OCI-LY1 (cell line): ENCODE measurements around the gene PALB2.

Experiments used
- H2AFZ ChIP-seq: fragments of 200-600 bp; sonication (generic), shearing (Covaris generic); 2 replicates; pipeline ENCODE4 v1.6.0; 2014; ENCODE audit warnings: antibody characterized with exemption, mild to moderate bottlenecking, low read length
- H3F3A ChIP-seq: fragments of 200-600 bp; sonication (generic), shearing (Covaris generic); 2 replicates; pipeline ENCODE4 v1.6.0; 2014; ENCODE audit warnings: mild to moderate bottlenecking, antibody characterized with exemption, low read length, moderate library complexity; ENCODE audit not compliant: insufficient read depth
- H3K27ac ChIP-seq: fragments of 200-600 bp; sonication (generic); 2 replicates; pipeline ENCODE4 v1.5.1; 2014; ENCODE audit warnings: low read length, mixed run types, mild to moderate bottlenecking, low read depth; ENCODE audit not compliant: poor library complexity, severe bottlenecking
- H3K27me3 ChIP-seq: fragments of 200-600 bp; sonication (generic); 2 replicates; pipeline ENCODE4 v1.6.0; 2014; ENCODE audit warnings: antibody characterized with exemption, mild to moderate bottlenecking, low read length, moderate library complexity; ENCODE audit not compliant: insufficient read depth
- H3K36me3 ChIP-seq: fragments of 200-600 bp; sonication (generic); 2 replicates; pipeline ENCODE4 v1.6.1; 2014; ENCODE audit warnings: mild to moderate bottlenecking, antibody characterized with exemption, low read length, moderate library complexity, mixed read lengths; ENCODE audit not compliant: insufficient read depth
- H3K4me1 ChIP-seq: fragments of 200-600 bp; sonication (generic); 2 replicates; pipeline ENCODE4 v1.5.1; 2014; ENCODE audit warnings: mild to moderate bottlenecking, low read length, moderate library complexity; ENCODE audit not compliant: insufficient read depth, severe bottlenecking
- H3K4me2 ChIP-seq: fragments of 200-600 bp; sonication (generic), shearing (Covaris generic); 2 replicates; pipeline ENCODE4 v1.6.1; 2014; ENCODE audit warnings: low read length
- H3K4me3 ChIP-seq: fragments of 200-600 bp; sonication (generic); 2 replicates; pipeline ENCODE4 v1.5.1; 2014; ENCODE audit warnings: low read length, low read depth, mild to moderate bottlenecking, mixed read lengths; ENCODE audit not compliant: poor library complexity, severe bottlenecking
- H3K79me2 ChIP-seq: fragments of 200-600 bp; shearing (Covaris generic); 2 replicates; pipeline ENCODE4 v1.6.1; 2016; ENCODE audit warnings: mixed run types, low read length, mixed read lengths; ENCODE audit not compliant: insufficient read depth
- H3K9ac ChIP-seq: fragments of 200-600 bp; sonication (generic), shearing (Covaris generic); 2 replicates; pipeline ENCODE4 v1.6.1; 2014; ENCODE audit warnings: mild to moderate bottlenecking, low read length, mixed read lengths
- H3K9me2 ChIP-seq: fragments of 200-600 bp; sonication (generic), shearing (Covaris generic); 2 replicates; pipeline ENCODE4 v1.6.1; 2014; ENCODE audit warnings: low read depth, mild to moderate bottlenecking, low read length, mixed read lengths
- H3K9me3 ChIP-seq: fragments of 200-600 bp; shearing (Covaris generic); 2 replicates; pipeline ENCODE4 v1.6.1; 2014; ENCODE audit warnings: low read length, mixed read lengths
- H4K20me1 ChIP-seq: fragments of 200-600 bp; sonication (generic), shearing (Covaris generic); 2 replicates; pipeline ENCODE4 v1.6.0; 2016; ENCODE audit warnings: mild to moderate bottlenecking, low read length; ENCODE audit not compliant: insufficient read depth
- CTCF ChIP-seq: fragments of 200-600 bp; sonication (generic), shearing (Covaris generic); IDR thresholded peaks from 2 replicates; pipeline ENCODE4 v1.5.1; 2017; ENCODE audit warnings: mild to moderate bottlenecking, antibody characterized with exemption, low read length, moderate library complexity, mixed read lengths
- EZH2 ChIP-seq: fragments of 200-600 bp; sonication (generic), shearing (Covaris generic); IDR thresholded peaks from 2 replicates; pipeline ENCODE4 v1.8.0; 2017; ENCODE audit warnings: borderline replicate concordance, mixed run types, mild to moderate bottlenecking, antibody characterized with exemption, low read length, moderate library complexity, mixed read lengths

Gene PALB2

DNA sequence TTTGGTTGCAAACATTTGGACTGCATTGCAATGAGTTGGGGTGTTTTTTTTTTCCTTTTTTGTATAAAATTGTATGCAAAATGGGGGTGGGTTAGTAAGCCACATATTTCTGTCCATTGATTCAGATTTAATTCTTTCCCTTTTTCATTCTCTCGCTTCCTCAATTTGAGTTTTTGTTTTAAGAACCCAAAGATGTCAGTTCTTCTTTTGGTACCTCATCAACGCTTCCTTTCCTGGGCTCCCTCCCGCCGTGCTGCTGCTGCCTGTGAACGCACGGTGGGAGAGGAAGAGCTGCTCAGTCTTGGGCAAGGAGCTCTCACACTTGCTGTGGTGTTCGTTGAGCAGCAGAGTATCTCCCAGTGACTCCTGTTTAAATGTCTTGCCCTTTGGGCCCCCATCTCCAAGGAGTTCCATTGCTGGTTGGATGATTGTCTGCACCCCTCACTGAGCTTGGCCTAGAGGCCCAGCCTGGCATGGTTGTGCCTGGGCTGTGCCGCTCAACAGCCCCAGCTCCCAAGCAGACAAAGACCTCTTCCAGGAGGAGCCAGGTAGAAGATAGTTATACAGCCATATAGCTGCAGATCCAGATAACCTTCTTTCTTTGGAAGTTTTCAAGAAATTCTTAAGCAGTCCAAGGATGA is 70.0 kb downstream of the PALB2 start:
- no peaks in the 10 kb centered on the region for H3K9me2 ChIP-seq
- no peaks in the 10 kb centered on the region for H3K79me2 ChIP-seq
- H3K27me3 ChIP-seq: no peaks in the 10 kb centered on the region
- H3K4me1 ChIP-seq: peaks cover 7% of the 10 kb centered on the region
- peaks cover 65% of the 10 kb centered on the region for H3K36me3 ChIP-seq
- no peaks in the 10 kb centered on the region for H3K9me3 ChIP-seq
- no peak overlapping the region for H3K4me3 ChIP-seq
- no peak for TF ChIP-seq CTCF
- TF ChIP-seq EZH2: no peak
- H3K9ac ChIP-seq: no peak overlapping the region
- H3K27ac ChIP-seq: peak overlapping the region; percentile 31
- H4K20me1 ChIP-seq: no peaks in the 10 kb centered on the region
- no peaks in the 10 kb centered on the region for H3F3A ChIP-seq
- no peak overlapping the region for H2AFZ ChIP-seq
- no peak overlapping the region for H3K4me2 ChIP-seq

DNA sequence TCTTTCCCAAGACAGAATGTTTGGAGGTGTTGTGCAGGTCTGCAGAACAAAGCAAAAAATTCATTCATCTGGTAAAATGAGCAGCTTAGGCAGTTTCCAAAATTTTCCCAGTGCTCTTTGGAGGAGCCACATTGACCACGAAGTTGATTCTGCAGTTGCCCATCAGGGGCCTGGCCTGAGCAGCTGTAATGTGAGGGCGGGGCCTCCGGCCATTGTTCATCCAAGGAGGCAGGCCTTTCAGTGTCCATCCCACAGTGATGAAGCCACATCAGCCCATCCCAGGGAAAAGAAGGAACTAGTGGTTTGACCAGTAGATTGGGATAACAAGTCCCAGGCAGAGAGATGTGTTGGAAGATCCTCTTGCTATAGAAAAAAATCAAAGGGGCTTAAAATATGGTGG is 73.5 kb downstream of the PALB2 start:
- peaks cover 92% of the 10 kb centered on the region for H3K36me3 ChIP-seq
- no peaks in the 10 kb centered on the region for H3K79me2 ChIP-seq
- H3K27me3 ChIP-seq: no peaks in the 10 kb centered on the region
- TF ChIP-seq CTCF (no peak), EZH2 (no peak)
- peaks cover 7% of the 10 kb centered on the region for H3K4me1 ChIP-seq
- H3K9me2 ChIP-seq: no peaks in the 10 kb centered on the region
- H3K9ac ChIP-seq: no peak overlapping the region
- no peak overlapping the region for H2AFZ ChIP-seq
- H4K20me1 ChIP-seq: no peaks in the 10 kb centered on the region
- no peak overlapping the region for H3K27ac ChIP-seq
- no peak overlapping the region for H3K4me2 ChIP-seq
- H3K4me3 ChIP-seq: no peak overlapping the region
- H3K9me3 ChIP-seq: no peaks in the 10 kb centered on the region
- no peaks in the 10 kb centered on the region for H3F3A ChIP-seq

- no peaks in the 10 kb centered on the region for H3K79me2 ChIP-seq
Measured at GRCh38 chr16:23566724-23567123, 74.4 kb downstream of the PALB2 start.

More at GRCh38 chr16:23566724-23567123, 74.4 kb downstream of the PALB2 start:
- Histone ChIP-seq H3F3A (no peaks in the 10 kb centered on the region), H4K20me1 (no peaks in the 10 kb centered on the region), H3K9me2 (no peaks in the 10 kb centered on the region), H2AFZ (no peak overlapping the region), H3K36me3 (peaks cover 95% of the 10 kb centered on the region), H3K9me3 (no peaks in the 10 kb centered on the region), H3K9ac (no peak overlapping the region), H3K27me3 (no peaks in the 10 kb centered on the region), H3K4me1 (peaks cover 7% of the 10 kb centered on the region), H3K4me3 (no peak overlapping the region), H3K27ac (no peak overlapping the region), H3K4me2 (no peak overlapping the region)
- TF ChIP-seq EZH2 (no peak), CTCF (no peak)
